GM12878 (cell line): ENCODE data around the gene BRINP3. TPM values are rescaled to one million over a fixed set of nuclear protein-coding genes. Genes with fewer than 3 reads are reported as not detected.

Source experiments
- ATAC-seq: fragments of 200-7000 bp; cut with Tn5 transposase; 3 replicates; pipeline ENCODE4 v1.9.1; 2020; ENCODE audit warnings: mild to moderate bottlenecking, moderate library complexity
- BruUV-seq: library from RNA; stranded (reverse); fragments of 400-500 nt; replicated peaks from 2 replicates; lab custom pipeline; 2021; lab: Mats Ljungman, UMichigan
- CTCF ChIA-PET: fragments of 300-600 bp; sonication (Branson Sonifier 250); formaldehyde crosslinking; extraction: SDS; loops from one replicate; lab custom pipeline; 2021; ENCODE audit warnings: inconsistent platforms; lab: Yijun Ruan, JAX
- POLR2A ChIA-PET: fragments of 350-600 bp; formaldehyde crosslinking; extraction: SDS; loops from one replicate; lab custom pipeline; 2021; ENCODE audit warnings: inconsistent platforms; lab: Charles Lee
- RAD21 ChIA-PET: fragments of 300-600 bp; sonication (Branson Sonifier 250); formaldehyde crosslinking; loops from one replicate; lab custom pipeline; 2023; ENCODE audit warnings: antibody characterized with exemption; ENCODE audit not compliant: unreplicated experiment; lab: Charles Lee
- SMC1A ChIA-PET: fragments of 300-600 bp; sonication (Branson Sonifier 250); formaldehyde crosslinking; loops from one replicate; lab custom pipeline; 2023; ENCODE audit not compliant: unreplicated experiment, uncharacterized antibody; lab: Charles Lee
- DNase-seq: peaks from one replicate; pipeline ENCODE4 v3.0.0-alpha.2; 2011; ENCODE audit warnings: low read depth, low spot score
- FAIRE-seq: peaks from 3 replicates; lab custom pipeline; 2011; peaks lifted over from hg19 to GRCh38; lab: Jason Lieb, UNC
- H2AFZ ChIP-seq: 2 replicates; pipeline ENCODE4 v1.6.0; 2011; ENCODE audit warnings: low read depth, low read length, control low read depth; ENCODE audit not compliant: control insufficient read depth
- H3K27ac ChIP-seq: 2 replicates; pipeline ENCODE4 v1.5.1; 2011; ENCODE audit warnings: control low read depth; ENCODE audit not compliant: control insufficient read depth, insufficient read depth
- H3K27me3 ChIP-seq, 2 experiments: replicated peaks in 1 of 2; 2 replicates each; pipeline versions ENCODE4 v1.6.0 to v1.6.1; 2011; ENCODE audit warnings: low read length in 1 of 2; ENCODE audit not compliant: control insufficient read depth in 2 of 2, insufficient read depth in 2 of 2
- H3K36me3 ChIP-seq, 2 experiments: 2 replicates each; pipeline ENCODE4 v1.5.1; 2011; ENCODE audit warnings: low read length in 1 of 2; ENCODE audit not compliant: control insufficient read depth in 2 of 2, insufficient read depth in 2 of 2
- H3K4me1 ChIP-seq: 2 replicates; pipeline ENCODE4 v1.6.1; 2011; ENCODE audit warnings: mild to moderate bottlenecking, low read length, moderate library complexity, mixed read lengths; ENCODE audit not compliant: control insufficient read depth, insufficient read depth
- H3K4me2 ChIP-seq: 2 replicates; pipeline ENCODE4 v1.6.0; 2011; ENCODE audit warnings: control low read depth; ENCODE audit not compliant: control insufficient read depth, insufficient read depth
- H3K4me3 ChIP-seq: fragments of 200-600 bp; sonication (generic); 2 replicates; pipeline ENCODE4 v1.5.1; 2016
- H3K79me2 ChIP-seq: 2 replicates; pipeline ENCODE4 v1.6.0; 2011; ENCODE audit warnings: low read length; ENCODE audit not compliant: control insufficient read depth, insufficient read depth
- H3K9ac ChIP-seq: 2 replicates; pipeline ENCODE4 v1.8.0; 2011; ENCODE audit warnings: low read length, control low read depth, mixed read lengths; ENCODE audit not compliant: control insufficient read depth, insufficient read depth
- H3K9me3 ChIP-seq: replicated peaks from 3 replicates; pipeline ENCODE4 v1.5.1; 2011; ENCODE audit warnings: mild to moderate bottlenecking, low read length; ENCODE audit not compliant: control insufficient read depth, insufficient read depth
- H4K20me1 ChIP-seq: 2 replicates; pipeline ENCODE4 v1.6.0; 2011; ENCODE audit not compliant: control insufficient read depth, insufficient read depth
- ATF7 ChIP-seq: fragments of 450-650 bp; IDR thresholded peaks from 2 replicates; pipeline ENCODE4 v1.6.1; 2016; ENCODE audit warnings: low read depth, mild to moderate bottlenecking
- BHLHE40 ChIP-seq, 2 experiments: fragments of 450-650 bp in 1 of 2; IDR thresholded peaks; 2 replicates each; pipeline ENCODE4 v1.6.1; 2011 to 2017; ENCODE audit warnings: low read depth in 2 of 2, borderline replicate concordance in 1 of 2, improper control_type of control experiment in 1 of 2, low read length in 1 of 2, mild to moderate bottlenecking in 1 of 2
- BRCA1 ChIP-seq: IDR thresholded peaks from 2 replicates; pipeline ENCODE4 v1.6.1; 2011; ENCODE audit warnings: low read depth, low read length, improper control_type of control experiment
- ETV6 ChIP-seq, 2 experiments: fragments of 450-650 bp in 1 of 2; IDR thresholded peaks in 1 of 2; conservative IDR thresholded peaks in 1 of 2; 2 replicates each; pipeline ENCODE4 v1.6.1; 2014; ENCODE audit warnings: antibody characterized with exemption in 1 of 2, borderline replicate concordance in 1 of 2, low read depth in 1 of 2, mild to moderate bottlenecking in 1 of 2, moderate library complexity in 1 of 2
- LARP7 ChIP-seq: fragments of 450-650 bp; IDR thresholded peaks from 2 replicates; pipeline ENCODE4 v1.6.1; 2017; ENCODE audit warnings: mild to moderate bottlenecking
- MTA3 ChIP-seq: IDR thresholded peaks from 2 replicates; pipeline ENCODE4 v1.6.1; 2012; ENCODE audit warnings: low read length, inconsistent platforms, borderline replicate concordance
- POLR2A ChIP-seq: IDR thresholded peaks from 2 replicates; pipeline ENCODE4 v1.6.1; 2011; ENCODE audit warnings: low read depth, mild to moderate bottlenecking, low read length
- RCOR1 ChIP-seq: conservative IDR thresholded peaks from 2 replicates; pipeline ENCODE4 v1.6.1; 2012; ENCODE audit warnings: low read depth, low read length, improper control_type of control experiment
- RUNX3 ChIP-seq: IDR thresholded peaks from 2 replicates; pipeline ENCODE4 v1.6.1; 2012; ENCODE audit warnings: low read length, inconsistent platforms
- SREBF1 ChIP-seq: IDR thresholded peaks from 2 replicates; pipeline ENCODE4 v1.6.1; 2012; ENCODE audit warnings: mild to moderate bottlenecking, low read length
- ZNF207 ChIP-seq: fragments of 450-650 bp; IDR thresholded peaks from 2 replicates; pipeline ENCODE4 v1.6.1; 2014; ENCODE audit warnings: antibody characterized with exemption, mild to moderate bottlenecking, borderline replicate concordance
- WGBS: methylation state at CpG from one replicate; pipeline ENCODE4 v1.1.6; 2016; ENCODE audit warnings: low lambda C conversion rate; ENCODE audit not compliant: insufficient replicate concordance, insufficient coverage; ENCODE audit errors: missing lambda C conversion rate; 5-methylcytosine and 5-hydroxymethylcytosine counted together
- in situ Hi-C: fragments of 300-500 bp; cut with MboI; formaldehyde crosslinking; loops from 9 replicates; pipeline ENCODE4 v1.14.3; 2018; ENCODE audit warnings: mixed read lengths
- intact Hi-C: fragments of 100-400 bp; cut with micrococcal nuclease; formaldehyde crosslinking; loops from one replicate; pipeline ENCODE4 v1.14.2; 2022; ENCODE audit not compliant: unreplicated experiment
- polyA plus RNA-seq, 11 experiments: library from polyadenylated mRNA; depleted of rRNA in 4 of 11; unstranded in 6 of 11; stranded (reverse) in 5 of 11; fragments of >200 nt; fragmentation: Nextera tagmentation in 4 of 11; fragmentation: Illumina TruSeq in 1 of 11; extraction: Ambion mirVana in 4 of 11; extraction: Trizol in 1 of 11; gene quantifications; 1 replicate in 1 of 11; 2 replicates in 10 of 11; pipeline versions ENCODE4 v1.2.1 to v1.2.3, GENCODE V29; 2011 to 2016; ENCODE audit warnings: inconsistent platforms in 2 of 11, missing spikeins in 2 of 11, low read depth in 1 of 11
- total RNA-seq, 4 experiments: library from RNA; depleted of rRNA in 3 of 4; stranded (reverse); fragments of >200 nt in 3 of 4; fragmentation: Illumina TruSeq in 1 of 4; extraction: Trizol in 1 of 4; gene quantifications; 2 replicates each; pipeline versions ENCODE4 v1.2.1 to v1.2.3, GENCODE V29; 2013 to 2021
- TF ChIP-seq, protein P1 (sequence below): fragments of 450-650 bp; IDR thresholded peaks from 2 replicates; pipeline ENCODE4 v1.6.1; 2017; ENCODE audit warnings: mild to moderate bottlenecking, low read depth, inconsistent platforms; ENCODE audit not compliant: poor library complexity, severe bottlenecking
- TF ChIP-seq, protein P2 (sequence below): IDR thresholded peaks from 2 replicates; pipeline ENCODE4 v1.6.1; 2012; ENCODE audit warnings: mild to moderate bottlenecking, low read depth, low read length
- TF ChIP-seq, protein P3 (sequence below): fragments of 450-650 bp; formaldehyde crosslinking; IDR thresholded peaks from 2 replicates; pipeline ENCODE4 v1.5.0; 2022; ENCODE audit warnings: mild to moderate bottlenecking, missing genetic modification characterization

The BRINP3 gene
- total and polyA plus RNA-seq, 10 of the 15 experiments (the other 5 are each of a cell fraction or from before 2014, with no cell fraction given), result under 0.01 TPM; not detected in 9

- in situ Hi-C loops, result no loop called here
- no peak overlapping the region for H3K27ac ChIP-seq
- POLR2A ChIA-PET, result no interaction called here
- TF ChIP-seq BRCA1 (no peak), ETV6 (conservative IDR thresholded peaks at IDR 0.05 in 1 of 2, IDR thresholded peaks at IDR 0.05 in 1 of 2; ENCODE audit: borderline replicate concordance in 1 of 2, low read depth in 1 of 2) (no peak), ATF7 (no peak), LARP7 (no peak), SREBF1 (no peak), POLR2A (no peak), MTA3 (no peak), RUNX3 (no peak), ZNF207 (no peak), BHLHE40 (IDR thresholded peaks at IDR 0.05; ENCODE audit: borderline replicate concordance in 1 of 2, low read depth in 2 of 2, low read length in 1 of 2) (no peak), RCOR1 (no peak)
- TF ChIP-seq, protein P1, sequence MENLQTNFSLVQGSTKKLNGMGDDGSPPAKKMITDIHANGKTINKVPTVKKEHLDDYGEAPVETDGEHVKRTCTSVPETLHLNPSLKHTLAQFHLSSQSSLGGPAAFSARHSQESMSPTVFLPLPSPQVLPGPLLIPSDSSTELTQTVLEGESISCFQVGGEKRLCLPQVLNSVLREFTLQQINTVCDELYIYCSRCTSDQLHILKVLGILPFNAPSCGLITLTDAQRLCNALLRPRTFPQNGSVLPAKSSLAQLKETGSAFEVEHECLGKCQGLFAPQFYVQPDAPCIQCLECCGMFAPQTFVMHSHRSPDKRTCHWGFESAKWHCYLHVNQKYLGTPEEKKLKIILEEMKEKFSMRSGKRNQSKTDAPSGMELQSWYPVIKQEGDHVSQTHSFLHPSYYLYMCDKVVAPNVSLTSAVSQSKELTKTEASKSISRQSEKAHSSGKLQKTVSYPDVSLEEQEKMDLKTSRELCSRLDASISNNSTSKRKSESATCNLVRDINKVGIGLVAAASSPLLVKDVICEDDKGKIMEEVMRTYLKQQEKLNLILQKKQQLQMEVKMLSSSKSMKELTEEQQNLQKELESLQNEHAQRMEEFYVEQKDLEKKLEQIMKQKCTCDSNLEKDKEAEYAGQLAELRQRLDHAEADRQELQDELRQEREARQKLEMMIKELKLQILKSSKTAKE, result no peak
- TF ChIP-seq, protein P2, sequence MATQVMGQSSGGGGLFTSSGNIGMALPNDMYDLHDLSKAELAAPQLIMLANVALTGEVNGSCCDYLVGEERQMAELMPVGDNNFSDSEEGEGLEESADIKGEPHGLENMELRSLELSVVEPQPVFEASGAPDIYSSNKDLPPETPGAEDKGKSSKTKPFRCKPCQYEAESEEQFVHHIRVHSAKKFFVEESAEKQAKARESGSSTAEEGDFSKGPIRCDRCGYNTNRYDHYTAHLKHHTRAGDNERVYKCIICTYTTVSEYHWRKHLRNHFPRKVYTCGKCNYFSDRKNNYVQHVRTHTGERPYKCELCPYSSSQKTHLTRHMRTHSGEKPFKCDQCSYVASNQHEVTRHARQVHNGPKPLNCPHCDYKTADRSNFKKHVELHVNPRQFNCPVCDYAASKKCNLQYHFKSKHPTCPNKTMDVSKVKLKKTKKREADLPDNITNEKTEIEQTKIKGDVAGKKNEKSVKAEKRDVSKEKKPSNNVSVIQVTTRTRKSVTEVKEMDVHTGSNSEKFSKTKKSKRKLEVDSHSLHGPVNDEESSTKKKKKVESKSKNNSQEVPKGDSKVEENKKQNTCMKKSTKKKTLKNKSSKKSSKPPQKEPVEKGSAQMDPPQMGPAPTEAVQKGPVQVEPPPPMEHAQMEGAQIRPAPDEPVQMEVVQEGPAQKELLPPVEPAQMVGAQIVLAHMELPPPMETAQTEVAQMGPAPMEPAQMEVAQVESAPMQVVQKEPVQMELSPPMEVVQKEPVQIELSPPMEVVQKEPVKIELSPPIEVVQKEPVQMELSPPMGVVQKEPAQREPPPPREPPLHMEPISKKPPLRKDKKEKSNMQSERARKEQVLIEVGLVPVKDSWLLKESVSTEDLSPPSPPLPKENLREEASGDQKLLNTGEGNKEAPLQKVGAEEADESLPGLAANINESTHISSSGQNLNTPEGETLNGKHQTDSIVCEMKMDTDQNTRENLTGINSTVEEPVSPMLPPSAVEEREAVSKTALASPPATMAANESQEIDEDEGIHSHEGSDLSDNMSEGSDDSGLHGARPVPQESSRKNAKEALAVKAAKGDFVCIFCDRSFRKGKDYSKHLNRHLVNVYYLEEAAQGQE, result no peak
- TF ChIP-seq, protein P3, sequence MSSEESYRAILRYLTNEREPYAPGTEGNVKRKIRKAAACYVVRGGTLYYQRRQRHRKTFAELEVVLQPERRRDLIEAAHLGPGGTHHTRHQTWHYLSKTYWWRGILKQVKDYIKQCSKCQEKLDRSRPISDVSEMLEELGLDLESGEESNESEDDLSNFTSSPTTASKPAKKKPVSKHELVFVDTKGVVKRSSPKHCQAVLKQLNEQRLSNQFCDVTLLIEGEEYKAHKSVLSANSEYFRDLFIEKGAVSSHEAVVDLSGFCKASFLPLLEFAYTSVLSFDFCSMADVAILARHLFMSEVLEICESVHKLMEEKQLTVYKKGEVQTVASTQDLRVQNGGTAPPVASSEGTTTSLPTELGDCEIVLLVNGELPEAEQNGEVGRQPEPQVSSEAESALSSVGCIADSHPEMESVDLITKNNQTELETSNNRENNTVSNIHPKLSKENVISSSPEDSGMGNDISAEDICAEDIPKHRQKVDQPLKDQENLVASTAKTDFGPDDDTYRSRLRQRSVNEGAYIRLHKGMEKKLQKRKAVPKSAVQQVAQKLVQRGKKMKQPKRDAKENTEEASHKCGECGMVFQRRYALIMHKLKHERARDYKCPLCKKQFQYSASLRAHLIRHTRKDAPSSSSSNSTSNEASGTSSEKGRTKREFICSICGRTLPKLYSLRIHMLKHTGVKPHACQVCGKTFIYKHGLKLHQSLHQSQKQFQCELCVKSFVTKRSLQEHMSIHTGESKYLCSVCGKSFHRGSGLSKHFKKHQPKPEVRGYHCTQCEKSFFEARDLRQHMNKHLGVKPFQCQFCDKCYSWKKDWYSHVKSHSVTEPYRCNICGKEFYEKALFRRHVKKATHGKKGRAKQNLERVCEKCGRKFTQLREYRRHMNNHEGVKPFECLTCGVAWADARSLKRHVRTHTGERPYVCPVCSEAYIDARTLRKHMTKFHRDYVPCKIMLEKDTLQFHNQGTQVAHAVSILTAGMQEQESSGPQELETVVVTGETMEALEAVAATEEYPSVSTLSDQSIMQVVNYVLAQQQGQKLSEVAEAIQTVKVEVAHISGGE (CRISPR knock-in tag), result no peak
Observed at GRCh38 chr1:190066011-190066410, 411.7 kb downstream of the BRINP3 start.

More at GRCh38 chr1:190066011-190066410, 411.7 kb downstream of the BRINP3 start:
- no peaks in the 10 kb centered on the region for H3K79me2 ChIP-seq
- H3K9me3 ChIP-seq, result no peaks in the 10 kb centered on the region; the same call in 2 of the 3 replicates
- 0% methylated on average over 2 of the region's 2 CpGs for WGBS
- H3K36me3 ChIP-seq, result no peaks in the 10 kb centered on the region
- ChIA-PET RAD21 (no interaction called here), CTCF (interaction anchor here (0.6 to 0.7 kb wide), 2 partner anchors 45 to 946 kb away, joined by 3 read pairs; no protein-coding TSS in a partner anchor), SMC1A (interaction anchor here (1.0 kb wide), 1 partner anchor 71 kb away, joined by 3 read pairs; no protein-coding TSS in a partner anchor)
- BruUV-seq, result no TSS peak
- H3K4me3 ChIP-seq, result no peak overlapping the region
- DNase-seq (no peak), ATAC-seq (no peak), FAIRE-seq (no peak)
- no peak overlapping the region for H2AFZ ChIP-seq
- H3K4me1 ChIP-seq, result no peaks in the 10 kb centered on the region
- H3K27me3 ChIP-seq, result no peaks in the 10 kb centered on the region
- no peak overlapping the region for H3K4me2 ChIP-seq
- no peak overlapping the region for H3K9ac ChIP-seq
- intact Hi-C loops, result no loop called here
- H4K20me1 ChIP-seq, result no peaks in the 10 kb centered on the region
